ENCODE results near the gene YES1. TPM values are rescaled to one million over a fixed set of nuclear protein-coding genes. Genes with fewer than 3 reads are reported as not detected.

YES1 gene
- total and polyA plus RNA-seq, 2 of the 13 experiments (the other 11 are each of a cell fraction or from before 2014, with no cell fraction given) = 17.2 to 70.8 TPM

DNA sequence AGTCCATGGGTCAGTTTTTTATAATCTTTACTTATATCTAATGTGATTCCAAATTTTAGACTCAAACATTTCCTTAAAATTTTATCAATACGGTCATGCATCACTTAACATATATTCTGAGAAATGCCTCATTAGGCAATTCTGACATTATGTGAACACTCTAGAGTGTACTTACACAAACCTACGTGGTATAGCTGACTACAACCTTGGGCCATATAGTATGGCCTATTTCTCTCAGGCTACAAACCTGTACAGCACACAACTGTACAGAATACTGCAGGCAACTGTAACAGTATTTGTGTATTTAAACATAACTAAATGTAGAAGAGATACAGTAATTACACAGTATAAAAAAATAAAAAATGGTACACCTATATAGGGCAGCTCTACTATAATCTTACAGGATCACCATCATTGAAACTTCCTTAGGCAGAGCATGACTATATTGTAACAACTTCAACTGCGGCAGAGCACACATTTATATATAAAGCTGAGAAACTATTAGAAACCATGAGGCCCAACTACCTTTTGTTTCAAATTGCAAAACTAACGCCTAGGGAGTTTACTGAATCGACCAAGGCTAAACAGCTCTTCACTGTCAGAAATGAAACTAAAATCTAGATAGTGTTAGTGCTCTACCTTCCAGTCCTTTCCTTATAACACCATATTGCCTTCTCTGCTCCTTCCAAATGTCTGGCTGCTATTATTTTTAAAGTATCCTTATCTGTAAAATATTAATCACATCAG is 6.9 kb downstream of the YES1 start:
- ChIA-PET POLR2A (no interaction called here), CTCF (ENCODE audit: low intra/inter-chr PET ratio, low total read pairs) (no interaction called here)
- no peaks in the 10 kb centered on the region for H3K27me3 ChIP-seq (ENCODE audit: control insufficient read depth in 1 of 2, insufficient read depth in 2 of 2, low read length in 2 of 2)
- H3K36me3 ChIP-seq (replicated peaks in 1 of 2; ENCODE audit: control insufficient read depth in 1 of 2, insufficient read depth in 2 of 2, low read length in 2 of 2) = no peaks in the 10 kb centered on the region
- peaks cover 94% of the 10 kb centered on the region for H3K79me2 ChIP-seq (ENCODE audit: insufficient read depth, low read length)
- H3K27ac ChIP-seq (ENCODE audit: extremely low read length, insufficient read depth, low read length) = peak overlapping the region; percentile 1
- H3K4me3 ChIP-seq (replicated peaks in 1 of 3; ENCODE audit: insufficient read depth in 1 of 3, low read depth in 2 of 3, low read length in 3 of 3) = no peak overlapping the region
- TF ChIP-seq, protein P1, sequence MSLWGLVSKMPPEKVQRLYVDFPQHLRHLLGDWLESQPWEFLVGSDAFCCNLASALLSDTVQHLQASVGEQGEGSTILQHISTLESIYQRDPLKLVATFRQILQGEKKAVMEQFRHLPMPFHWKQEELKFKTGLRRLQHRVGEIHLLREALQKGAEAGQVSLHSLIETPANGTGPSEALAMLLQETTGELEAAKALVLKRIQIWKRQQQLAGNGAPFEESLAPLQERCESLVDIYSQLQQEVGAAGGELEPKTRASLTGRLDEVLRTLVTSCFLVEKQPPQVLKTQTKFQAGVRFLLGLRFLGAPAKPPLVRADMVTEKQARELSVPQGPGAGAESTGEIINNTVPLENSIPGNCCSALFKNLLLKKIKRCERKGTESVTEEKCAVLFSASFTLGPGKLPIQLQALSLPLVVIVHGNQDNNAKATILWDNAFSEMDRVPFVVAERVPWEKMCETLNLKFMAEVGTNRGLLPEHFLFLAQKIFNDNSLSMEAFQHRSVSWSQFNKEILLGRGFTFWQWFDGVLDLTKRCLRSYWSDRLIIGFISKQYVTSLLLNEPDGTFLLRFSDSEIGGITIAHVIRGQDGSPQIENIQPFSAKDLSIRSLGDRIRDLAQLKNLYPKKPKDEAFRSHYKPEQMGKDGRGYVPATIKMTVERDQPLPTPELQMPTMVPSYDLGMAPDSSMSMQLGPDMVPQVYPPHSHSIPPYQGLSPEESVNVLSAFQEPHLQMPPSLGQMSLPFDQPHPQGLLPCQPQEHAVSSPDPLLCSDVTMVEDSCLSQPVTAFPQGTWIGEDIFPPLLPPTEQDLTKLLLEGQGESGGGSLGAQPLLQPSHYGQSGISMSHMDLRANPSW (CRISPR knock-in tag; IDR thresholded peaks at IDR 0.05; ENCODE audit: borderline replicate concordance) = no peak
- TF ChIP-seq ZBTB1 (CRISPR knock-in tag; IDR thresholded peaks at IDR 0.05; ENCODE audit: borderline replicate concordance) (no peak), ZNF136 (CRISPR knock-in tag; IDR thresholded peaks at IDR 0.05; ENCODE audit: low read depth) (no peak), IRF2 (CRISPR knock-in tag; IDR thresholded peaks at IDR 0.05) (no peak)
- 69% methylated on average over 5 of the region's 5 CpGs for WGBS (ENCODE audit: low lambda C conversion rate)
- H4K20me1 ChIP-seq (ENCODE audit: insufficient read depth, low read length) = peaks cover 24% of the 10 kb centered on the region
- H3K4me2 ChIP-seq (ENCODE audit: low read depth, low read length) = peak overlapping the region; percentile 21; the same call in 1 of the 2 replicates
- BruUV-seq (replicated peaks) = no TSS peak
- ATAC-seq (no peak; the same call in 2 of the 3 replicates), DNase-seq (ENCODE audit: low spot score) (no peak), FAIRE-seq (no peak)
- no peak overlapping the region for H2AFZ ChIP-seq (ENCODE audit: low read length)
- H3K9me3 ChIP-seq (ENCODE audit: low read length) = no peaks in the 10 kb centered on the region
- no peak overlapping the region for H3K9ac ChIP-seq (ENCODE audit: insufficient read depth, low read depth, low read length)
- in situ Hi-C loops (cut with HindIII; ENCODE audit: extremely low pct_ligation_motif_present, low pct_unique_long_range_greater_than_20kb) = no loop called here
- H3K4me1 ChIP-seq (ENCODE audit: insufficient read depth, low read length) = peaks cover 51% of the 10 kb centered on the region
- intact Hi-C loops (cut with micrococcal nuclease; ENCODE audit: unreplicated experiment) = no loop called here

DNA sequence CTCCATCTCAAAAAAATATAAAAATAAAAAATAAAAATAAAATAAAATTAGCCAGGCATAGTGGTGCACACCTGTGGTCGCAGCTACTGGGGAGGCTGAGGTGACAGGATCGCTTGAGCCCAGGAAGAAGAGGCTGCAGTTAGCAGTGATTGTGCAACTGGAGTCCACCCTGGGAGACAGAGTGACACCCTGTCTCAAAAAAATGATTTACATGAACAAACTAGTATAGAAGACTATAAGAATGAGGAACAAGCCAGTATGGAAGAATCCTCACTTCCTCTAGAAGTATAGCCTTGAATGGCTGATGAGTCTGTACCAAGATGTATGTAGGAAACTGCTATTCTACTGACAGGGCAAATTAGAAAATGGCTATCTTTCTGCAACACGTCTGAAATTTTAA is 10.9 kb downstream of the YES1 start:
- Histone ChIP-seq H2AFZ (ENCODE audit: low read length) (no peak overlapping the region), H3K4me2 (ENCODE audit: low read depth, low read length) (no peak overlapping the region), H3K27ac (ENCODE audit: extremely low read length, insufficient read depth, low read length) (no peak overlapping the region), H4K20me1 (ENCODE audit: insufficient read depth, low read length) (peaks cover 20% of the 10 kb centered on the region; the same call in 1 of the 2 replicates), H3K9me3 (ENCODE audit: low read length) (no peaks in the 10 kb centered on the region), H3K4me3 (replicated peaks in 1 of 3; ENCODE audit: insufficient read depth in 1 of 3, low read depth in 2 of 3, low read length in 3 of 3) (no peak overlapping the region), H3K9ac (ENCODE audit: insufficient read depth, low read depth, low read length) (no peak overlapping the region), H3K36me3 (replicated peaks in 1 of 2; ENCODE audit: control insufficient read depth in 1 of 2, insufficient read depth in 2 of 2, low read length in 2 of 2) (no peaks in the 10 kb centered on the region), H3K79me2 (ENCODE audit: insufficient read depth, low read length) (peaks cover 92% of the 10 kb centered on the region), H3K4me1 (ENCODE audit: insufficient read depth, low read length) (peaks cover 25% of the 10 kb centered on the region), H3K27me3 (ENCODE audit: control insufficient read depth in 1 of 2, insufficient read depth in 2 of 2, low read length in 2 of 2) (no peaks in the 10 kb centered on the region)
- ATAC-seq (no peak), FAIRE-seq (no peak), DNase-seq (ENCODE audit: low spot score) (no peak)
- intact Hi-C loops (cut with micrococcal nuclease; ENCODE audit: unreplicated experiment) = no loop called here
- POLR2A ChIA-PET = interaction anchor here (1.2 kb wide), 1 partner anchor 14 kb away, joined by 3 read pairs; no protein-coding TSS in a partner anchor
- in situ Hi-C loops (cut with HindIII; ENCODE audit: extremely low pct_ligation_motif_present, low pct_unique_long_range_greater_than_20kb) = no loop called here
- 88% methylated on average over 3 of the region's 3 CpGs for WGBS (ENCODE audit: low lambda C conversion rate)
- CTCF ChIA-PET (ENCODE audit: low intra/inter-chr PET ratio, low total read pairs) = no interaction called here
- no TSS peak for BruUV-seq (replicated peaks)
- no peak for TF ChIP-seq TBP (CRISPR knock-in tag; IDR thresholded peaks at IDR 0.05)
- TF ChIP-seq ZBTB21 (CRISPR knock-in tag; IDR thresholded peaks at IDR 0.05) = no peak
- no peak for TF ChIP-seq AGO1 (IDR thresholded peaks at IDR 0.05; ENCODE audit: low read depth, low read length, poor library complexity, severe bottlenecking)
- TF ChIP-seq, protein P2, sequence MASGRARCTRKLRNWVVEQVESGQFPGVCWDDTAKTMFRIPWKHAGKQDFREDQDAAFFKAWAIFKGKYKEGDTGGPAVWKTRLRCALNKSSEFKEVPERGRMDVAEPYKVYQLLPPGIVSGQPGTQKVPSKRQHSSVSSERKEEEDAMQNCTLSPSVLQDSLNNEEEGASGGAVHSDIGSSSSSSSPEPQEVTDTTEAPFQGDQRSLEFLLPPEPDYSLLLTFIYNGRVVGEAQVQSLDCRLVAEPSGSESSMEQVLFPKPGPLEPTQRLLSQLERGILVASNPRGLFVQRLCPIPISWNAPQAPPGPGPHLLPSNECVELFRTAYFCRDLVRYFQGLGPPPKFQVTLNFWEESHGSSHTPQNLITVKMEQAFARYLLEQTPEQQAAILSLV (CRISPR knock-in tag; IDR thresholded peaks at IDR 0.05; ENCODE audit: borderline replicate concordance) = no peak
- no peak for TF ChIP-seq ZNF24 (IDR thresholded peaks at IDR 0.05)
- TF ChIP-seq, protein P3, sequence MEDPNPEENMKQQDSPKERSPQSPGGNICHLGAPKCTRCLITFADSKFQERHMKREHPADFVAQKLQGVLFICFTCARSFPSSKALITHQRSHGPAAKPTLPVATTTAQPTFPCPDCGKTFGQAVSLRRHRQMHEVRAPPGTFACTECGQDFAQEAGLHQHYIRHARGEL (CRISPR knock-in tag; IDR thresholded peaks at IDR 0.05) = no peak
- no peak for TF ChIP-seq TAF15 (IDR thresholded peaks at IDR 0.05; ENCODE audit: low read depth, low read length, poor library complexity, severe bottlenecking)
- TF ChIP-seq ZSCAN20 (CRISPR knock-in tag; IDR thresholded peaks at IDR 0.05; ENCODE audit: borderline replicate concordance) = no peak

Measured in HepG2 (cell line).